ENCODE results near the gene IGFL3.
"Not testable (repeated sequence)": the region's sequence is repeated elsewhere in the genome, so short reads cannot be mapped to it uniquely, and the experiment has no call there.

IGFL3 gene

GRCh38 chr19:46124638-46125115 lies at the start of gene IGFL3:
Gene IGFL3 (minus strand): TSS chr19:46124688. CDS start chr19:46124649, 39 bp downstream.
- Mint-ChIP-seq H3K27ac (peak within 1 kb of the TSS; percentile 35), H3K27me3 (peaks cover 55% of the 10 kb centered on the region), H3K36me3 (ENCODE audit: low read depth) (no peaks in the 10 kb centered on the region), H3K4me3 (no peak within 1 kb of the TSS), H3K4me1 (ENCODE audit: low read depth) (peaks cover 30% of the 10 kb centered on the region), H3K9me3 (peaks cover 10% of the 10 kb centered on the region)
- intact Hi-C loops (cut with micrococcal nuclease) = no loop called here

- H3K9me3 Mint-ChIP-seq = peaks cover 14% of the 10 kb centered on the region
- H3K4me3 Mint-ChIP-seq = no peak overlapping the region
- H3K36me3 Mint-ChIP-seq (ENCODE audit: low read depth) = no peaks in the 10 kb centered on the region
- intact Hi-C loops (cut with micrococcal nuclease) = no loop called here
- peaks cover 43% of the 10 kb centered on the region for H3K27me3 Mint-ChIP-seq
- H3K27ac Mint-ChIP-seq = no peak overlapping the region
- H3K4me1 Mint-ChIP-seq (ENCODE audit: low read depth) = peaks cover 13% of the 10 kb centered on the region
Measured at GRCh38 chr19:46173886-46174480, 49.5 kb upstream of the IGFL3 start.

- intact Hi-C loops (cut with micrococcal nuclease) = no loop called here
- peaks cover 25% of the 10 kb centered on the region for H3K9me3 Mint-ChIP-seq
- H3K4me3 Mint-ChIP-seq = no peak overlapping the region
- H3K36me3 Mint-ChIP-seq (ENCODE audit: low read depth) = no peaks in the 10 kb centered on the region
- H3K4me1 Mint-ChIP-seq (ENCODE audit: low read depth) = no peaks in the 10 kb centered on the region
- H3K27ac Mint-ChIP-seq = no peak overlapping the region
- H3K27me3 Mint-ChIP-seq = peaks cover 43% of the 10 kb centered on the region
Measured at GRCh38 chr19:46162731-46163130, 38.2 kb upstream of the IGFL3 start.

- H3K27ac Mint-ChIP-seq; H3K4me1 Mint-ChIP-seq (ENCODE audit: low read depth); H3K36me3 Mint-ChIP-seq (ENCODE audit: low read depth); H3K4me3 Mint-ChIP-seq; intact Hi-C loops (cut with micrococcal nuclease): not testable (repeated sequence)
- peaks cover 39% of the 10 kb centered on the region for H3K27me3 Mint-ChIP-seq
- peaks cover 25% of the 10 kb centered on the region for H3K9me3 Mint-ChIP-seq
Measured at GRCh38 chr19:46161642-46162257, 37.3 kb upstream of the IGFL3 start.

GRCh38 chr19:46160233-46160775 lies 35.8 kb upstream of the IGFL3 start:
- Mint-ChIP-seq H3K27ac (no peak overlapping the region), H3K36me3 (ENCODE audit: low read depth) (no peaks in the 10 kb centered on the region), H3K27me3 (peaks cover 38% of the 10 kb centered on the region), H3K4me3 (no peak overlapping the region), H3K4me1 (ENCODE audit: low read depth) (no peaks in the 10 kb centered on the region), H3K9me3 (peaks cover 25% of the 10 kb centered on the region)
- intact Hi-C loops (cut with micrococcal nuclease) = no loop called here

GRCh38 chr19:46159418-46160232 lies 35.1 kb upstream of the IGFL3 start:
- Mint-ChIP-seq H3K4me1 (ENCODE audit: low read depth) (no peaks in the 10 kb centered on the region), H3K27ac (no peak overlapping the region), H3K36me3 (ENCODE audit: low read depth) (no peaks in the 10 kb centered on the region), H3K27me3 (peaks cover 44% of the 10 kb centered on the region), H3K9me3 (peaks cover 25% of the 10 kb centered on the region), H3K4me3 (no peak overlapping the region)
- intact Hi-C loops (cut with micrococcal nuclease) = no loop called here

- intact Hi-C loops (cut with micrococcal nuclease) = no loop called here
- Mint-ChIP-seq H3K27ac (no peak overlapping the region), H3K4me1 (ENCODE audit: low read depth) (no peaks in the 10 kb centered on the region), H3K36me3 (ENCODE audit: low read depth) (no peaks in the 10 kb centered on the region), H3K27me3 (peaks cover 49% of the 10 kb centered on the region), H3K9me3 (no peaks in the 10 kb centered on the region), H3K4me3 (no peak overlapping the region)
Measured at GRCh38 chr19:46155237-46155636, 30.7 kb upstream of the IGFL3 start.

- Mint-ChIP-seq H3K27ac (no peak overlapping the region), H3K4me1 (ENCODE audit: low read depth) (no peaks in the 10 kb centered on the region), H3K27me3 (peaks cover 43% of the 10 kb centered on the region), H3K9me3 (no peaks in the 10 kb centered on the region), H3K4me3 (no peak overlapping the region), H3K36me3 (ENCODE audit: low read depth) (no peaks in the 10 kb centered on the region)
- intact Hi-C loops (cut with micrococcal nuclease) = no loop called here
Measured at GRCh38 chr19:46150606-46151005, 26.1 kb upstream of the IGFL3 start.

- H3K36me3 Mint-ChIP-seq (ENCODE audit: low read depth) = no peaks in the 10 kb centered on the region
- H3K9me3 Mint-ChIP-seq = no peaks in the 10 kb centered on the region
- H3K4me3 Mint-ChIP-seq = no peak within 1 kb of the TSS
- H3K27ac Mint-ChIP-seq = no peak within 1 kb of the TSS
- no peaks in the 10 kb centered on the region for H3K4me1 Mint-ChIP-seq (ENCODE audit: low read depth)
- H3K27me3 Mint-ChIP-seq = peaks cover 40% of the 10 kb centered on the region
- intact Hi-C loops (cut with micrococcal nuclease) = no loop called here
Measured at GRCh38 chr19:46147791-46148288, 23.4 kb upstream of the IGFL3 start, which contains the start of gene IGFL2. Gene IGFL2 (plus strand): TSS chr19:46148238. CDS start chr19:46148279, 41 bp downstream.

- H3K4me3 Mint-ChIP-seq = no peak overlapping the region
- no peak overlapping the region for H3K27ac Mint-ChIP-seq
- intact Hi-C loops (cut with micrococcal nuclease) = no loop called here
- peaks cover 38% of the 10 kb centered on the region for H3K27me3 Mint-ChIP-seq
- H3K9me3 Mint-ChIP-seq = no peaks in the 10 kb centered on the region
- no peaks in the 10 kb centered on the region for H3K4me1 Mint-ChIP-seq (ENCODE audit: low read depth)
- H3K36me3 Mint-ChIP-seq (ENCODE audit: low read depth) = no peaks in the 10 kb centered on the region
Measured at GRCh38 chr19:46147166-46147740, 22.8 kb upstream of the IGFL3 start.

GRCh38 chr19:46144756-46145155 lies 20.3 kb upstream of the IGFL3 start:
- H3K4me3 Mint-ChIP-seq = no peak overlapping the region
- no peaks in the 10 kb centered on the region for H3K4me1 Mint-ChIP-seq (ENCODE audit: low read depth)
- H3K36me3 Mint-ChIP-seq (ENCODE audit: low read depth) = no peaks in the 10 kb centered on the region
- H3K27me3 Mint-ChIP-seq = peaks cover 35% of the 10 kb centered on the region
- H3K9me3 Mint-ChIP-seq = no peaks in the 10 kb centered on the region
- intact Hi-C loops (cut with micrococcal nuclease) = no loop called here
- no peak overlapping the region for H3K27ac Mint-ChIP-seq

GRCh38 chr19:46142294-46142693 lies 17.8 kb upstream of the IGFL3 start:
- intact Hi-C loops (cut with micrococcal nuclease) = no loop called here
- Mint-ChIP-seq H3K4me1 (ENCODE audit: low read depth) (no peaks in the 10 kb centered on the region), H3K9me3 (no peaks in the 10 kb centered on the region), H3K4me3 (no peak overlapping the region), H3K36me3 (ENCODE audit: low read depth) (no peaks in the 10 kb centered on the region), H3K27me3 (peaks cover 42% of the 10 kb centered on the region), H3K27ac (no peak overlapping the region)

- Mint-ChIP-seq H3K27ac (no peak overlapping the region), H3K27me3 (peaks cover 48% of the 10 kb centered on the region), H3K9me3 (no peaks in the 10 kb centered on the region), H3K36me3 (ENCODE audit: low read depth) (no peaks in the 10 kb centered on the region), H3K4me3 (no peak overlapping the region), H3K4me1 (ENCODE audit: low read depth) (no peaks in the 10 kb centered on the region)
- intact Hi-C loops (cut with micrococcal nuclease) = no loop called here
Measured at GRCh38 chr19:46141421-46141820, 16.9 kb upstream of the IGFL3 start.

Data from dendritic cell treated with granulocyte-macrophage colony-stimulating factor and Interleukin-4, amounts not matched to agents 40 ng/mL and 50 ng/mL, for 4 days (primary cell).